Fibroblast of lung (primary cell): ENCODE results near the gene UBE2U.

Experiments
- CTCF ChIP-seq, 2 donors: IDR thresholded peaks in 1 of 2; conservative IDR thresholded peaks in 1 of 2; 1 replicate in 1 of 2; 2 replicates in 1 of 2; pipeline ENCODE4 v1.5.1; 2011 to 2012; ENCODE audit warnings: low read length in 2 of 2, control low read depth in 1 of 2, inconsistent platforms in 1 of 2, low read depth in 1 of 2, mild to moderate bottlenecking in 1 of 2
- EZH2 ChIP-seq: IDR thresholded peaks from 2 replicates; pipeline ENCODE4 v1.5.1; 2012; ENCODE audit warnings: low read length, control low read depth, mild to moderate bottlenecking; ENCODE audit errors: missing control alignments

GRCh38 chr1:64282351-64282750 lies 78.9 kb downstream of the UBE2U start:
- TF ChIP-seq CTCF (conservative IDR thresholded peaks at IDR 0.05 in 1 of 2, IDR thresholded peaks at IDR 0.05 in 1 of 2; ENCODE audit: low read depth in 1 of 2, low read length in 2 of 2), result no peak
- TF ChIP-seq EZH2, result no peak
